ENCODE measurements around the gene POLR1D.

The POLR1D gene

GRCh38 chr13:27641711-27642502 lies 20.2 kb downstream of the POLR1D start:
- no peak for DNase-seq

- DNase-seq: no peak
Measured at GRCh38 chr13:27643334-27644132, 21.8 kb downstream of the POLR1D start.

GRCh38 chr13:27644302-27644701 lies 22.6 kb downstream of the POLR1D start:
- no peak for DNase-seq

GRCh38 chr13:27650312-27650711 lies 28.6 kb downstream of the POLR1D start:
- DNase-seq: no peak

GRCh38 chr13:27654059-27654458 lies 32.4 kb downstream of the POLR1D start:
- DNase-seq: no peak

- DNase-seq: no peak
Measured at GRCh38 chr13:27654816-27655215, 33.1 kb downstream of the POLR1D start.

- DNase-seq: no peak
Measured at GRCh38 chr13:27657724-27658123, 36.0 kb downstream of the POLR1D start.

- DNase-seq: no peak
Measured at GRCh38 chr13:27658546-27658945, 36.9 kb downstream of the POLR1D start.

- no peak for DNase-seq
Measured at GRCh38 chr13:27659145-27659865, 37.6 kb downstream of the POLR1D start.

GRCh38 chr13:27660511-27660910 lies 38.8 kb downstream of the POLR1D start:
- DNase-seq: no peak

- no peak for DNase-seq
Measured at GRCh38 chr13:27661017-27661416, 39.3 kb downstream of the POLR1D start.

GRCh38 chr13:27662738-27663470 lies 41.2 kb downstream of the POLR1D start:
- DNase-seq: no peak

- no peak for DNase-seq
Measured at GRCh38 chr13:27663947-27664346, 42.3 kb downstream of the POLR1D start.

- no peak for DNase-seq
Measured at GRCh38 chr13:27665333-27665732, 43.6 kb downstream of the POLR1D start.

- DNase-seq: no peak
Measured at GRCh38 chr13:27665761-27666160, 44.1 kb downstream of the POLR1D start.

- no peak for DNase-seq
Measured at GRCh38 chr13:27666951-27667350, 45.3 kb downstream of the POLR1D start.

GRCh38 chr13:27667946-27668345 lies 46.3 kb downstream of the POLR1D start:
- DNase-seq: no peak

- DNase-seq: no peak
Measured at GRCh38 chr13:27670861-27671260, 49.2 kb downstream of the POLR1D start.

- no peak for DNase-seq
Measured at GRCh38 chr13:27672025-27672424, 50.3 kb downstream of the POLR1D start.

Measured in GDM1 (cell line).